Spinal cord (tissue), 10 donors: ENCODE measurements around the gene MYMK. TPM values are rescaled to one million over a fixed set of nuclear protein-coding genes. Genes with fewer than 3 reads are reported as not detected.

Source experiments
- DNase-seq, 6 donors: peaks; one replicate each; pipeline versions ENCODE4 v3.0.0 to v3.0.0-alpha.2; 2013 to 2015; ENCODE audit warnings: low spot score in 6 of 6, low read depth in 4 of 6
- H3K27ac ChIP-seq: one replicate; pipeline ENCODE4 v1.5.1; 2013; ENCODE audit warnings: low read depth, low read length, control low read depth
- H3K27me3 ChIP-seq: one replicate; pipeline ENCODE4 v1.6.1; 2013; ENCODE audit warnings: low read length; ENCODE audit not compliant: control insufficient read depth, insufficient read depth
- H3K36me3 ChIP-seq: one replicate; pipeline ENCODE4 v1.6.1; 2013; ENCODE audit warnings: low read length; ENCODE audit not compliant: control insufficient read depth, insufficient read depth
- H3K4me1 ChIP-seq: one replicate; pipeline ENCODE4 v1.6.1; 2013; ENCODE audit warnings: low read length; ENCODE audit not compliant: control insufficient read depth, insufficient read depth
- H3K4me3 ChIP-seq: one replicate; pipeline ENCODE4 v1.5.1; 2013; ENCODE audit warnings: low read depth, low read length, control low read depth
- H3K9me3 ChIP-seq: one replicate; pipeline ENCODE4 v1.6.1; 2013; ENCODE audit warnings: low read length; ENCODE audit not compliant: control insufficient read depth, insufficient read depth
- WGBS: methylation state at CpG from one replicate; pipeline ENCODE4 v1.1.5; 2013; ENCODE audit warnings: missing lambda C conversion rate; ENCODE audit not compliant: insufficient coverage; 5-methylcytosine and 5-hydroxymethylcytosine counted together
- polyA plus RNA-seq, 2 donors: library from polyadenylated mRNA; unstranded; fragments of 120-200 nt; gene quantifications; one replicate each; pipeline ENCODE4 v1.2.1, GENCODE V29; 2013; ENCODE audit not compliant: insufficient read length in 2 of 2
- total RNA-seq, 2 donors: library from RNA; depleted of rRNA in 1 of 2; stranded (reverse); fragments of 120-200 nt in 1 of 2; fragments of >200 nt in 1 of 2; gene quantifications; one replicate each; pipeline versions ENCODE4 v1.2.3 to v1.2.4, GENCODE V29; 2013 to 2014
- donor health status: healthy.

Gene MYMK
- total and polyA plus RNA-seq, 4 donors, result 0.26 TPM; not detected in 3

DNA sequence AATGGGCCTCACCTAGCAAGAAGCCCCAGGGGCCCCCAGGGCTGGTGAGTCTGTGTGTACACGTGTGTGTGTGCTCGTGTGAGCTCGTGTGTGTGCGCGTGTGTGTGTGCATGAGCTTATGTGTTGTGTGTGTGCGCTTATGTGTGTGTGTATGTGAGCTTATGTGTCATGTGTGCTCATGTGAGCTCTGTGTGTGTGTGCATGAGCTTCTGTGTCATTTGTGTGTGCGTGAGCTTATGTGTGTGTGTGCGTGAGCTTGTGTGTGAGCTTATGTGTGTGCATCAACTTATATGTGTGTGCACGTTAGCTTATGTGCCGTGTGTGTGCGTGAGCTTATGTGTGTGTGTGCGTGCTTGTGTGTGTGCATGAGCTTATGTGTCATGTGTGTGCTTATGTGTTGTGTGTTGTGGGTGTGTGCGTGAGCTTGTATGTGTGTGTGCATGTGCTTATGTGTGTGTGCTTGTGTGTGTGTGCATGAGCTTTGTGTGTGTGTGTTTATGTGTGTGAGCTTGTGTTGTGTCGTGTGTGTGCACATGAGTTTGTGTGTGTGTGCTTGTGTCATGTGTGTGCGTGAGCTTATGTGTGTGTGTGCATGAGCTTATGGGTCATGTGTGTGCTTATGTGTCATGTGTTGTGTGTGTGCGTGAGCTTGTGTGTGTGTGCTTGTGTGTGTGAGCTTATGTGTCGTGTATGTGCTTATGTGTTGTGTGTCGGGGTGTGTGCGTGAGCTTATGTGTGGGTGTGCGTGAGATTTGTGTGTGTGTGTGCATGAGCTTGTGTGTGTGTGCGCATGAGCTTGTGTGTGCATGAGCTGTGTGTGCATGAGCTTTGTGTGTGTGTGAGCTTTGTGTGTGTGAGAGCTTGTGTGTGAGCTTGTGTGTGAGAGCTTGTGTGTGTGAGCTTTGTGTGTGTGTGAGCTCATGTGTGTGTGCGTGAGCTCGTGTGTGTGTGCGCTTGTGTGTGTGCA lies 29.1 kb downstream of the MYMK start:
- no peak for DNase-seq
- Histone ChIP-seq H3K36me3 (no peaks in the 10 kb centered on the region), H3K27me3 (no peaks in the 10 kb centered on the region), H3K4me1 (peaks cover 14% of the 10 kb centered on the region), H3K27ac (no peak overlapping the region), H3K4me3 (no peak overlapping the region), H3K9me3 (no peaks in the 10 kb centered on the region)
- WGBS, result 94% methylated on average over 24 of the region's 24 CpGs

DNA sequence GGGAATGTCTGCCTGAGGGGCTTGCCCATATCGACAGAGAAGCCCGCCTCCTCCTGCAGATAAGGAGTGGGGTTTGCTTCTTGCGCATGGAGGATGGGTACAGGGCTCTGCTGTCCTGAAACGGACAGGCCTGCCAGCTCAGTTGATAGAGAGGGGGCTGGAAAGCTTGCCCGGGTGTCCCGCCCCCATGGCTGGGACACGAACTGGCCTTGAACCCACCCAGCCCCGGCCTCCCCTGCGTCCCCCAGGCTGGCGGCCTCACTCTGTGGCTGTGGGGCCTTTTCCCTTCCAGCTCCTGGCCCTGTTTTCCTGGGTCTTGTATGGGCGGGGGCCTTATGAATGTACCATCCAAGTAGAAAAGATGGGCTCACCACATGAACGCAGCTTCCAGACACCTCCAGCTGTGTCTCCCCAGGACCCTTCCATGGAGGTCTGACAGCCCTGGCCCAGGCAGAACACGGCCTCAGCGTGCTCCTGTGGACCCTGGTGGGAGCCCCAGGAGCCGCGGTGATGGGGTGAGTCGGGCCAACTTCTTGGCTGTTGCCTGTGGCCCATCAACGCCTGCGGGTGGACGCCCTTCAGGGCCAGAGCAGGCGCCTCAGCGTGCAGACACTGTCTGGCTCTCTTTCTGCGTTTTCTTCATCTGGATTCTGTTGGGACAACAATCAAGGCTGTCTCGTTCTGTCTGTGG lies 30.0 kb downstream of the MYMK start:
- Histone ChIP-seq H3K9me3 (no peaks in the 10 kb centered on the region), H3K27ac (no peak overlapping the region), H3K27me3 (no peaks in the 10 kb centered on the region), H3K4me3 (no peak overlapping the region), H3K4me1 (peaks cover 14% of the 10 kb centered on the region), H3K36me3 (no peaks in the 10 kb centered on the region)
- DNase-seq, result no peak
- WGBS, result 77% methylated on average over 22 of the region's 24 CpGs

DNA sequence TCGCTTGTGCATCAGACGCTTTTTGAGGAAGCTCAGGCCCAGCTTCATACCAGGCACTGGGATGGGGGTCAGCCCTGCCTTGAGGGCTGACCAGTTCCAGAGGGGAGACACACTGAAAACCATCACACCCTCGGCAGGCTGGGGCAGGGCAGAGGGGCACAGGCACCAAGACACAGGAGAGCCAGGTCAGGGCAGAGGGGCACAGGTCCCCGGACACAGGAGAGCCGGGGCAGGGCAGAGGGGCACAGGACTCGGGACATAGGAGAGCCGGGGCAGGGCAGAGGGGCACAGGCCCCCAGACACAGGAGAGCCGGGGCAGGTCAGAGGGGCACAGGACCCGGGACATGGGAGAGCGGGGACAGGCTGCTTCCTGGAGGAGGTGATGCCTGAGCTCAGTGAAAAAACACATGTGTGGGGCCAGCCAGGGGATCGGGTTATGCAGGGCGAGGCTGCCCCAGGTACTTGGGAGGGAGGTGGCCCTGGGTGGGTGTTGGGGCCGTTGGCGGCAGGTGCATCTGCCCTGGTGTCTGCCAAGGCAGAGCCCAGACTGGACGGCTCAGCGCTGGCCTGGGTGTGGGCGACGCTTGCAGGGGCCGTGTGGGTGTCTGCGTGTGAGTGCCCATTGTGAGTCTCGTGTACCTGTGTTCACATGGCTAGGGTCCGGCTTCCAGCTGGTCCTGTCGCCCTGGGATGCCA lies 30.8 kb downstream of the MYMK start:
- Histone ChIP-seq H3K27ac (no peak overlapping the region), H3K9me3 (no peaks in the 10 kb centered on the region), H3K27me3 (no peaks in the 10 kb centered on the region), H3K4me3 (no peak overlapping the region), H3K36me3 (no peaks in the 10 kb centered on the region), H3K4me1 (peaks cover 14% of the 10 kb centered on the region)
- WGBS, result 88% methylated on average over 23 of the region's 23 CpGs
- no peak for DNase-seq

DNA sequence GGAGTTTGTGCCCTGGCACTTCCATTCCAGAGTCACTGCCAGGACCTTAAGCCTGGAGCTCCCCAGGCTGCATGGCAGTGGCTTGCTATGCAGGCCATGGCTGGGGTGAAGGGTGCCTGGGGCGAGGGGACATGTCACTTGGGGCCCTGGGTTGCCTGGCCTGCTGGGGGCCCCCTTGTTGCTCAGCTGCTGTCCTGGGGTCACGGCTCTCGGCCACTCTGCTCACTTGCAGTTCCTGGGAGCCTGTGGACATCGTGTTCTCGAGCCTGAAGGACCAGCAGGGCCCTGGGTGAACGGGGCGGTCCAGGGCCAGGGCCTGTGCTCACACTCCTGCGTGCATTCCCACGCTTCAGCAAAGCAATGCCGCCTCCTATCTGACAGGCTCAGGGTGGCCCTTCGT lies 31.3 kb downstream of the MYMK start:
- Histone ChIP-seq H3K27me3 (no peaks in the 10 kb centered on the region), H3K4me1 (peaks cover 14% of the 10 kb centered on the region), H3K4me3 (no peak overlapping the region), H3K36me3 (no peaks in the 10 kb centered on the region), H3K27ac (no peak overlapping the region), H3K9me3 (no peaks in the 10 kb centered on the region)
- no peak for DNase-seq
- 83% methylated on average over 11 of the region's 11 CpGs for WGBS

DNA sequence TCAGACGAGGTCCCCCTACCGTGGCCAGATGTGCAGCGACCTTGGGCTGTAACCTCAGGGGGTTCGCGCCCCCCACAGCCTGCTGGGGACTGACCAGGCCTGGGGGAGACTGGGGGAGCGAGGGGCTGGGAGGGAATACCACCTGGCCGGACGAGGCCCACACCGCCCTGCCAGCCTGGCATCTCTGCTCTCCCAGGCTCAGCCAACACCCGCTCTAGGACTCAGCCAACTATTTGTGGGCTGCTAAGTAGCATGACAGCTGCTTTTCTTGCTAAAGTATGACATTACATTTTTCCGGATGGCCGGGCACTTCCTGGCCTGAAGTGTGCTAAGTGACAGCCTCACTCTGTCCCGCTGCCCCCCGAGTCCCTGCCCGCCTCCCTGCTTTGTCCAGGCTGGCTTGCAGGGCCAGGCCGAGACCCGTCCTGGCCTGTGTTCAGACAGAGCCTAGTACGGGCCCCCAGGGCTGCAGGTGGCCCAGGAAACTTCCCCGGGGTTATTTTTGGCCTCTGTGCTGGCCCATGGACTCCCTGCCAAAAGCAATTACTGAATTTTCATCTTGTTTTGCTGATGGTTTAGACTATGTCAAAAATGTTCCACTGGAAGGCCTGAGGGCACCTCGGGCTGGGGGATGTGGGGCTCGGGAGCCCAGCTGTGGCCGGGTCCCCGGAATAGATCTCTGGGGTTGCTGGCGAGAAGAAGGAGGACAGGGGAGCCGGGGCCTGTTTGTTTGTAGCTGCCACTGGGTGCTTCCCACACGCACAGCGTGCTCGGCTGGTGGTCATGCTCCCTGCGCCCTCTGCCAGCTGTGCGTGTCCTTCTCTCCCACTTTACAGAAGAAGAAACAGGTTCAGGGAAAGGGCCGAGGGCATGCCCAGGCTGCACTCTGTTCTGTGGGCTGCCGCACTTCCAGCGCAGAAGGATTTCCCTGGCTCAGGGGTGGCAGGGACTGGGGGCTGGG lies 32.4 kb downstream of the MYMK start:
- 65% methylated on average over 31 of the region's 33 CpGs for WGBS
- Histone ChIP-seq H3K4me1 (peaks cover 18% of the 10 kb centered on the region), H3K27me3 (no peaks in the 10 kb centered on the region), H3K36me3 (no peaks in the 10 kb centered on the region), H3K27ac (no peak overlapping the region), H3K9me3 (no peaks in the 10 kb centered on the region), H3K4me3 (no peak overlapping the region)
- DNase-seq, result no peak

DNA sequence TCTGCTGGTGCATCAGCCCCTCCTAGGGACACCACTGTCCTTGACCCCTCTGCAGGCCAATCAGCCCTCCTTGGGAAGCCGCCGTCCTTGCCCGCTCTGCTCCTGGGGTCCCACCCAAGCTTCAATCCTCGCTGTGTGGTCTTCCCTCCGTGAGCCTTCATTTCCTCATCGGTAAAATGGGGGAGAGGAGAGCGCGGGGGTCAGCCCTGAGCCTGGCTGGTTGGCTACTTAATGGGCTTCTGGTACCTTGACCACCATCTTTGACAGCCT lies 33.2 kb downstream of the MYMK start:
- no peak for DNase-seq
- Histone ChIP-seq H3K4me1 (peaks cover 18% of the 10 kb centered on the region), H3K27ac (no peak overlapping the region), H3K9me3 (no peaks in the 10 kb centered on the region), H3K4me3 (no peak overlapping the region), H3K27me3 (no peaks in the 10 kb centered on the region), H3K36me3 (no peaks in the 10 kb centered on the region)
- WGBS, result no CpG with 5 or more reads among the region's 8 CpGs

DNA sequence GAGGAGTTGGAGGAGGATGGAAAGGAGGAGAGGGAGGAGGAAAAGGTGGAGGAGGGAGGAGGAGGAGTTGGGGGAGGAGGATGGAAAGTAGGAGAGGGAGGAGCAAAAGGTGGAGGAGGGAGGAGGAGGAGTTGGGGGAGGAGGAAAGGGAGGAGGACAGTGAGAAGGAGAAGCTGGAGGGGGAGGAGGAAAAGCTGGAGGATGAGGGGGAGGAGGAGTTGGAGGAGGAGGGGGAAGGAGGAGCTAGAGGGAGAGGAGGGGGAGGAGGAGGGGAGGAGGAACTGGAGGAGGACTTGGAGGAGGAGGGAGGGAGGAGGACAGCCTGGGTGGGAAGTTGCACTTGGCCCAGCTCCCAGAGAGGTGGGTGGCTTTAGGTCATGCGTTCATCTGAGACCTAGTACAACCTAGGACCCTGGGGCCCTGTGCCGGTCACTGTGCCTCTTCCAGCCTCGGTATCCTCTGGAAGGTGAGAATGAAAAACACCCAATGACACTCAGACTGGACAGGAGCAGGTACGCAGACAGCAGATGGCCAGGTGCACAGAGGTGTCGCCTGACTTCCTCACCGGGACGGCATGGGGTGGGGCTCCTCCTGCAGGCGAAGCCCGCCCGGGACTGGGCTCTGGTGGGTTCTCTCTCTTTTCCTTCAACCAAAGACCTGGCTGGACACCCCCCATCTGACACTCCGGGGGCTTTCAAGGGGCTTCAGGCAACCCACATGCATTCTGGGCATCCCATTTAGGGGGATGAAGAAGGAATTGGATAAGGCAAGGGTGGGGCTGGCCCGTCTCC lies 33.7 kb downstream of the MYMK start:
- Histone ChIP-seq H3K36me3 (no peaks in the 10 kb centered on the region), H3K27ac (no peak overlapping the region), H3K4me3 (no peak overlapping the region), H3K27me3 (no peaks in the 10 kb centered on the region), H3K9me3 (no peaks in the 10 kb centered on the region), H3K4me1 (peaks cover 20% of the 10 kb centered on the region)
- WGBS, result 85% methylated on average over 11 of the region's 12 CpGs
- DNase-seq, result no peak

DNA sequence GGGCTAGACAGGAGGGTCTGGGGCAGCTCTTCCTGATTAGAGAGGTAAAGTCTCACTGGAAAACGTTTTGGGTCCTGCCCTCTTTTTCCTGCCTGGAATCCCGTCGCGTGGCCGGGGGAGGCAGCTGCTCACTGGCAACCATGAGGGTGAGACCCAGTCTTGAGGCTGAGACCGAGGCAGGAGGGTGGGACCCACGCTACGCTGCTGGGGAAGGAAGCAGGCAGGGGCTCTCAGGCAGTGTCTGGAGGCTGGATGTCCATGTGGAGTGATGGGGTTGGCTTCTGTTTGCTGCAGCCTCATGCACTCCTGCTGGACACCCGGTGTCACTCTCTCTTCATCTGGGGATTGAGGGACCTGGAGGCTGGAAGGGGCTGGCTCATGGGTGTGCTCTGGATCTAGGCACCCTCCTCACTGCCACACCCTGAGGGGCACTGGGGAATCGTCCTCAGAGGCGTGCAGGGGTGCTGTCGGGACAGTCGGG lies 34.5 kb downstream of the MYMK start:
- H3K27ac ChIP-seq, result no peak overlapping the region
- H3K27me3 ChIP-seq, result no peaks in the 10 kb centered on the region
- H3K4me1 ChIP-seq, result peaks cover 24% of the 10 kb centered on the region
- no peaks in the 10 kb centered on the region for H3K36me3 ChIP-seq
- H3K4me3 ChIP-seq, result no peak overlapping the region
- WGBS, result 59% methylated on average over 7 of the region's 13 CpGs
- DNase-seq, result no peak
- H3K9me3 ChIP-seq, result no peaks in the 10 kb centered on the region
